Psoas muscle (tissue), 8 donors: Measurements from ENCODE around the gene SBF2. TPM values are rescaled to one million over a fixed set of nuclear protein-coding genes. Genes with fewer than 3 reads are reported as not detected.

Source experiments
- ATAC-seq, 4 donors: fragments of 200-7000 bp; cut with Tn5 transposase; one replicate each; pipeline ENCODE4 v1.9.1; 2020; ENCODE audit warnings: moderate library complexity in 3 of 4, mild to moderate bottlenecking in 2 of 4
- DNase-seq, 2 donors: peaks; one replicate each; pipeline ENCODE4 v3.0.0-alpha.2; 2020
- H3K27ac ChIP-seq: fragments of 200-600 bp; one replicate; pipeline ENCODE4 v1.8.0; 2022
- H3K27me3 ChIP-seq, 3 donors: fragments of 200-600 bp in 1 of 3; one replicate each; pipeline versions ENCODE4 v1.6.1 to v1.8.0; 2013 to 2022; ENCODE audit warnings: low read length in 2 of 3, mild to moderate bottlenecking in 2 of 3, moderate library complexity in 1 of 3; ENCODE audit not compliant: insufficient read depth in 3 of 3
- H3K36me3 ChIP-seq, 2 donors: fragments of 200-600 bp in 1 of 2; one replicate each; pipeline versions ENCODE4 v1.6.1 to v1.8.0; 2013 to 2022; ENCODE audit warnings: low read depth in 1 of 2, mild to moderate bottlenecking in 1 of 2, moderate library complexity in 1 of 2; ENCODE audit not compliant: insufficient read depth in 1 of 2
- H3K4me1 ChIP-seq: fragments of 200-600 bp; one replicate; pipeline ENCODE4 v1.8.0; 2022
- H3K4me3 ChIP-seq: fragments of 200-600 bp; one replicate; pipeline ENCODE4 v1.8.0; 2022; ENCODE audit warnings: mild to moderate bottlenecking
- H3K9me3 ChIP-seq: fragments of 200-600 bp; one replicate; pipeline ENCODE4 v1.8.0; 2022
- WGBS, 3 donors: extraction: QIAGEN DNeasy Blood & Tissue Kit; methylation state at CpG; one replicate each; pipeline versions ENCODE4 v1.1.6 to v1.1.7; 2013; 5-methylcytosine and 5-hydroxymethylcytosine counted together
- intact Hi-C, 2 donors: fragments of 100-400 bp; cut with DNase I; formaldehyde crosslinking; loops; one replicate each; pipeline versions ENCODE4 v1.11.0 to v1.14.2; 2022
- polyA plus RNA-seq, 3 donors: library from polyadenylated mRNA; stranded (reverse); fragments of 200-250 nt; gene quantifications; one replicate each; pipeline ENCODE4 v1.2.3, GENCODE V29; 2013
- total RNA-seq, 4 donors: library from RNA; stranded (reverse); fragmentation: NEBNext Ultra II Directional in 2 of 4; extraction: Animal tissue kit (Norgen Biotek cat#: 25700) in 2 of 4; gene quantifications; one replicate each; pipeline versions ENCODE4 v1.2.1 to v1.2.4, GENCODE V29; 2021 to 2023
- TF ChIP-seq, protein P1 (sequence below): fragments of 200-600 bp; IDR thresholded peaks from one replicate; pipeline ENCODE4 v1.8.0; 2022; ENCODE audit warnings: antibody characterized with exemption
- donor health status: healthy with polysubstance abuse.
- donor health status: DM: no; HTN: no; CAD: no; lungs with moderate emphysema.
- donor health status: Bipolar disorder and iron deficiency.
- donor health status: healthy.
- donor health status: DM: yes; HTN: yes; CAD: no.
- donor health status: DM: no; HTN: no; CAD: no.
- donor health status: DM: no; HTN: no; CAD: no.
- donor health status: DM: yes; HTN: yes; CAD: no.

Gene SBF2
- total and polyA plus RNA-seq, 7 donors = 3.3 to 12.6 (median 10.6) TPM

DNA sequence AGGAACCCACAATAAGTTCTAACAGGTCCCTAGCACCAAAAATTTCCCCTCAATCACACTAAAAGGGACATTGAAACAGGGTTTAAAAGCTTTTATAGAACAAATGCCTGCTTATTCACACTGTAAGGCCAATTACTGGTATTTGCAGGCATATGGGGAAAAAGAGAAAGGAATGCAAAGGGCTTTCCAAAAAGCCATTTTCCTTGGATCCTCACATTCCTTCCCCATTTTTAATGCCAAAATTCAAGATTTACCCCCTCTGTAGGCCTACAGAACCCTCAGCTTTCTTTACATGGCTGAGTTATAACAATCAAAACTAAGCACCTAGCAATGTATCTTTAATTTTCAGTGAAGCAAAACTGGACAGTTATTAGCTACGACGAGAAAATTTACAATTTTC is 102.0 kb downstream of the SBF2 start:
- peaks cover 0 to 9% of the 10 kb centered on the region in 2 donors for H3K36me3 ChIP-seq
- ATAC-seq = no peak
- H3K27me3 ChIP-seq = no peaks in the 10 kb centered on the region
- no peak overlapping the region for H3K4me3 ChIP-seq
- TF ChIP-seq, protein P1, sequence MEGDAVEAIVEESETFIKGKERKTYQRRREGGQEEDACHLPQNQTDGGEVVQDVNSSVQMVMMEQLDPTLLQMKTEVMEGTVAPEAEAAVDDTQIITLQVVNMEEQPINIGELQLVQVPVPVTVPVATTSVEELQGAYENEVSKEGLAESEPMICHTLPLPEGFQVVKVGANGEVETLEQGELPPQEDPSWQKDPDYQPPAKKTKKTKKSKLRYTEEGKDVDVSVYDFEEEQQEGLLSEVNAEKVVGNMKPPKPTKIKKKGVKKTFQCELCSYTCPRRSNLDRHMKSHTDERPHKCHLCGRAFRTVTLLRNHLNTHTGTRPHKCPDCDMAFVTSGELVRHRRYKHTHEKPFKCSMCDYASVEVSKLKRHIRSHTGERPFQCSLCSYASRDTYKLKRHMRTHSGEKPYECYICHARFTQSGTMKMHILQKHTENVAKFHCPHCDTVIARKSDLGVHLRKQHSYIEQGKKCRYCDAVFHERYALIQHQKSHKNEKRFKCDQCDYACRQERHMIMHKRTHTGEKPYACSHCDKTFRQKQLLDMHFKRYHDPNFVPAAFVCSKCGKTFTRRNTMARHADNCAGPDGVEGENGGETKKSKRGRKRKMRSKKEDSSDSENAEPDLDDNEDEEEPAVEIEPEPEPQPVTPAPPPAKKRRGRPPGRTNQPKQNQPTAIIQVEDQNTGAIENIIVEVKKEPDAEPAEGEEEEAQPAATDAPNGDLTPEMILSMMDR = no peak
- DNase-seq = no peak
- intact Hi-C loops = no loop called here
- WGBS, 3 donors = 66 to 77% (median 68%) methylated on average over 2 of the region's 2 CpGs
- no peaks in the 10 kb centered on the region for H3K9me3 ChIP-seq
- no peaks in the 10 kb centered on the region for H3K4me1 ChIP-seq
- no peak overlapping the region for H3K27ac ChIP-seq

DNA sequence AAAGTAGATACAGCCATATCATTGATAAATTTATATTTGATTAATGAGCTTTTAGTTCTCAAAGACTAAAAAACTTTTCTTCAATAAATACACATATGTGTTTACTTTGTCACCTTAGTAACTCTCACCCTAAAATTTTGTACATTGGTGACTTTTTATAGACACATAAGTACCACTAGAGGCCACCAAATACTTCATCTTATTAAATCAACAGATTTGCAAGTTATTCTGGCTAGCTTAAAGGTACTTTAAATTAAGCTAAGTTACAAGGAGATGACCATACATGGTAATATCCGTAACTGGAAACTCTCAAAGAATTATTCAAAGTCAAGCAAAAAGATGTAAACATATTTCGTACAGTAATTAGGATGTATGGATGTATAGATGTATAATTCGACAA is 112.2 kb downstream of the SBF2 start:
- Histone ChIP-seq H3K27ac (no peak overlapping the region), H3K9me3 (no peaks in the 10 kb centered on the region), H3K4me3 (no peak overlapping the region), H3K4me1 (no peaks in the 10 kb centered on the region), H3K27me3 (no peaks in the 10 kb centered on the region), H3K36me3 (no peaks in the 10 kb centered on the region)
- ATAC-seq = no peak
- 95 to 98% (median 96%) methylated on average over 3 of the region's 3 CpGs for WGBS, 3 donors
- TF ChIP-seq, protein P1 = no peak
- DNase-seq = no peak
- intact Hi-C loops = no loop called here

DNA sequence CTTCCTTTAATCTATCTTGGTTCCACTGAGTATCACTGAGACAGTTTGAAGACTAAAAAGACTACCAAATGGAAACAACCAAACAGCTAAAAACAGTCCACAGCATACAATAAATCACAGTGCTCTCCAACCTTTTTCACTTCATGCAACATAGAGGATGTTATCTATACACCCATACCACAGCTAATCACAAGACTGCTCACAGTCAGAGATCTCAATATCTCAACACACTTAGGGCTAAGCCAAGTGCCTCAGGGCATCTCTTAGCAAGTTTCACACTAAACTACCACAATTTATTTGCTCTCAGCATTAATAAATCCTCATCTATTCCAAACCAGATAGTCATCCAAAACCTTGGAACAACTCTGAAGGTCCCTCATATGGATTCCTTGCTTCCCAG is 129.4 kb downstream of the SBF2 start:
- H3K4me1 ChIP-seq = peaks cover 16% of the 10 kb centered on the region
- no peak overlapping the region for H3K4me3 ChIP-seq
- no peaks in the 10 kb centered on the region for H3K27me3 ChIP-seq
- TF ChIP-seq, protein P1 = no peak
- no peaks in the 10 kb centered on the region for H3K36me3 ChIP-seq
- no peak for DNase-seq
- ATAC-seq = no peak
- H3K9me3 ChIP-seq = no peaks in the 10 kb centered on the region
- H3K27ac ChIP-seq = no peak overlapping the region
- intact Hi-C loops = no loop called here

DNA sequence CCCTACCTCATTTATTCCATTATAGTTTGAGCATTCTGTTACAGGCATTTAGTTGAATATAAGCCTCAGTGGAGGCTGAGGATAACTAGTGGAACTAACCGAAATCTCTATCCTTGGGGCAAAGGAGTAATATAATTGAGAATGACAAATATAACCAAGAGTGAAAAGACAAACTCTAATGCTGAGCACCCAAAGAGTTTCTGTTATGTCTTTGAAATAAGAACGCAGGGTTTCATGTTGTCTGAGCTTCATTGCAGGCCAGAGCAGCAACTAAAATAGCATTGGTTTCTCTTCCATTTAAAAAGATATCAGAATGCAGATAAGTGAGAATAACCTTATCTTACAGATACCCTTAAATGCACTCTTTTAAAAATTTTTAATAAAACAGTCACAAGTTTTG is 131.8 kb downstream of the SBF2 start:
- DNase-seq = no peak
- Histone ChIP-seq H3K27me3 (no peaks in the 10 kb centered on the region), H3K4me3 (no peak overlapping the region), H3K9me3 (no peaks in the 10 kb centered on the region), H3K4me1 (peaks cover 16% of the 10 kb centered on the region), H3K36me3 (no peaks in the 10 kb centered on the region), H3K27ac (no peak overlapping the region)
- 71 to 93% (median 77%) methylated on average over 2 of the region's 2 CpGs for WGBS, 3 donors
- TF ChIP-seq, protein P1 = no peak
- ATAC-seq = no peak
- intact Hi-C loops = no loop called here

DNA sequence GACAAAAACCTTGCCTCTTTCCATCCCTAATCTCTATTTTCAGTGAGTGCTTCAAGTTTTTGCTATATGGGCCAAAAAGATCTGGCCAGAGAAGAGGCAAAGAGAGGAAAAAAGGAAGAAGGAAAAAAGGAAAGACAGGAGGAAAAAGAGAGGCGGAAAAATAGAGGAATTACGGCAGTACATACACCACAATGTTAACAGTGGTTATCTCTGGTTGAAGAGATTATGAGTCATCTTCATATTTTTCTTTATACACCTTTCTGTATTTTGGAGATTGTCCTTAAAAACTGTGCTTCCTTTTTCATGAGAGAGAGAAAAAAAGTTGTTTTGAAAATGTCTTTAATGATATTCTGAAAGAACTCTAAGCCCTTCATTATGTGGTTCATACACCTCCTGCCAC is 133.7 kb downstream of the SBF2 start:
- 90 to 96% (median 92%) methylated on average over 2 of the region's 2 CpGs for WGBS, 3 donors
- no peak for DNase-seq
- H3K9me3 ChIP-seq = no peaks in the 10 kb centered on the region
- H3K4me3 ChIP-seq = no peak overlapping the region
- no peaks in the 10 kb centered on the region for H3K27me3 ChIP-seq
- H3K27ac ChIP-seq = no peak overlapping the region
- ATAC-seq = no peak
- intact Hi-C loops = no loop called here
- no peaks in the 10 kb centered on the region for H3K36me3 ChIP-seq
- peaks cover 16% of the 10 kb centered on the region for H3K4me1 ChIP-seq
- TF ChIP-seq, protein P1 = no peak
